Measurements from ENCODE around the gene CMSS1.

Gene CMSS1

GRCh38 chr3:100018806-100019205 is 201.1 kb downstream of the CMSS1 start:
- in situ Hi-C loops (cut with MboI; ENCODE audit: low sequenced_read_pairs, unreplicated experiment) = no loop called here
- DNase-seq (ENCODE audit: low spot score) = no peak
- no peak for TF ChIP-seq CTCF (IDR thresholded peaks at IDR 0.05; ENCODE audit: borderline replicate concordance, control extremely low read depth, extremely low read depth, insufficient read depth, missing control alignments)

- no peak for TF ChIP-seq CTCF (IDR thresholded peaks at IDR 0.05; ENCODE audit: borderline replicate concordance, control extremely low read depth, extremely low read depth, insufficient read depth, missing control alignments)
- no peak for DNase-seq (ENCODE audit: low spot score)
- in situ Hi-C loops (cut with MboI; ENCODE audit: low sequenced_read_pairs, unreplicated experiment) = no loop called here
These were observed 202.1 kb downstream of the CMSS1 start for GRCh38 chr3:100019719-100020118.

GRCh38 chr3:100020876-100021644 is 203.4 kb downstream of the CMSS1 start:
- in situ Hi-C loops (cut with MboI; ENCODE audit: low sequenced_read_pairs, unreplicated experiment) = no loop called here
- TF ChIP-seq CTCF (IDR thresholded peaks at IDR 0.05; ENCODE audit: borderline replicate concordance, control extremely low read depth, extremely low read depth, insufficient read depth, missing control alignments) = no peak
- DNase-seq (ENCODE audit: low spot score) = no peak

GRCh38 chr3:100022506-100022905 is 204.8 kb downstream of the CMSS1 start:
- DNase-seq (ENCODE audit: low spot score) = no peak
- TF ChIP-seq CTCF (IDR thresholded peaks at IDR 0.05; ENCODE audit: borderline replicate concordance, control extremely low read depth, extremely low read depth, insufficient read depth, missing control alignments) = no peak
- in situ Hi-C loops (cut with MboI; ENCODE audit: low sequenced_read_pairs, unreplicated experiment) = no loop called here

- in situ Hi-C loops (cut with MboI; ENCODE audit: low sequenced_read_pairs, unreplicated experiment) = no loop called here
- no peak for TF ChIP-seq CTCF (IDR thresholded peaks at IDR 0.05; ENCODE audit: borderline replicate concordance, control extremely low read depth, extremely low read depth, insufficient read depth, missing control alignments)
- no peak for DNase-seq (ENCODE audit: low spot score)
These were observed 205.5 kb downstream of the CMSS1 start for GRCh38 chr3:100023150-100023549.

GRCh38 chr3:100023595-100023994 is 205.9 kb downstream of the CMSS1 start:
- TF ChIP-seq CTCF (IDR thresholded peaks at IDR 0.05; ENCODE audit: borderline replicate concordance, control extremely low read depth, extremely low read depth, insufficient read depth, missing control alignments) = no peak

More at GRCh38 chr3:100023595-100023994, 205.9 kb downstream of the CMSS1 start:
- in situ Hi-C loops (cut with MboI; ENCODE audit: low sequenced_read_pairs, unreplicated experiment) = no loop called here
- DNase-seq (ENCODE audit: low spot score) = no peak
